NCI-H524 (cell line): ENCODE data around the gene POU6F2.

Experiments used
- DNase-seq, 2 experiments: peaks; one replicate each; lab custom pipeline; 2025; lab: John Stamatoyannopoulos, UW

POU6F2 gene

GRCh38 chr7:39434012-39434411 lies 456.3 kb downstream of the POU6F2 start:
- DNase-seq: no peak

- no peak for DNase-seq
Measured at GRCh38 chr7:39446546-39446945, 468.8 kb downstream of the POU6F2 start.

GRCh38 chr7:39451901-39452300 lies 474.2 kb downstream of the POU6F2 start:
- peak in 1 of 2 experiments; percentile 37 for DNase-seq

GRCh38 chr7:39453743-39454355 lies 476.1 kb downstream of the POU6F2 start:
- peak; percentile 3 to 49 for DNase-seq

- DNase-seq: no peak
Measured at GRCh38 chr7:39458061-39458745, 480.5 kb downstream of the POU6F2 start.

GRCh38 chr7:39459636-39460035 lies 481.9 kb downstream of the POU6F2 start:
- DNase-seq: no peak

- no peak for DNase-seq
Measured at GRCh38 chr7:39460486-39460885, 482.8 kb downstream of the POU6F2 start.

GRCh38 chr7:39461263-39461820 lies 483.6 kb downstream of the POU6F2 start:
- peak in 1 of 2 experiments; percentile 32 for DNase-seq

GRCh38 chr7:39463252-39463651 lies 485.5 kb downstream of the POU6F2 start:
- DNase-seq: no peak

GRCh38 chr7:39464350-39465054 lies 486.8 kb downstream of the POU6F2 start:
- no peak for DNase-seq

GRCh38 chr7:39465055-39465929 lies 487.6 kb downstream of the POU6F2 start:
- DNase-seq: peak; percentile 4 to 60

GRCh38 chr7:39468261-39468660 lies 490.6 kb downstream of the POU6F2 start:
- DNase-seq: no peak

- no peak for DNase-seq
Measured at GRCh38 chr7:39468808-39469374, 491.2 kb downstream of the POU6F2 start.

GRCh38 chr7:39480901-39481300 lies 503.2 kb downstream of the POU6F2 start:
- DNase-seq: no peak

- DNase-seq: no peak
Measured at GRCh38 chr7:39488467-39489393, 511.0 kb downstream of the POU6F2 start.

GRCh38 chr7:39490296-39490695 lies 512.6 kb downstream of the POU6F2 start:
- DNase-seq: no peak

GRCh38 chr7:39493934-39494333 lies 516.2 kb downstream of the POU6F2 start:
- peak; percentile 7 to 54 for DNase-seq

GRCh38 chr7:39501358-39501757 lies 523.6 kb downstream of the POU6F2 start:
- DNase-seq: no peak

- no peak for DNase-seq
Measured at GRCh38 chr7:39504963-39505362, 527.3 kb downstream of the POU6F2 start.

- DNase-seq: no peak
Measured at GRCh38 chr7:39507866-39508551, 530.3 kb downstream of the POU6F2 start.
